NCI-H345 treated with DMSO at 0.1 percent for 48 hours (cell line): ENCODE data around the gene HDAC8.
"Not testable (repeated sequence)": the region's sequence is repeated elsewhere in the genome, so short reads cannot be mapped to it uniquely, and the experiment has no call there.

Experiments
- DNase-seq: peaks from one replicate; lab custom pipeline; 2025; ENCODE audit not compliant: unreplicated experiment; lab: John Stamatoyannopoulos, UW

The HDAC8 gene

GRCh38 chrX:72461766-72462165, 110.9 kb downstream of the HDAC8 start:
- no peak for DNase-seq

GRCh38 chrX:72461288-72461687, 111.4 kb downstream of the HDAC8 start:
- DNase-seq = no peak

GRCh38 chrX:72460715-72461114, 111.9 kb downstream of the HDAC8 start:
- DNase-seq = no peak

- DNase-seq = not testable (repeated sequence)
These were observed 123.6 kb downstream of the HDAC8 start for GRCh38 chrX:72449034-72449433.

- DNase-seq = not testable (repeated sequence)
These were observed 131.9 kb downstream of the HDAC8 start for GRCh38 chrX:72440764-72441163.

- DNase-seq = no peak
These were observed 136.6 kb downstream of the HDAC8 start for GRCh38 chrX:72436010-72436409.

GRCh38 chrX:72430405-72430968, 142.2 kb downstream of the HDAC8 start:
- no peak for DNase-seq

GRCh38 chrX:72421797-72422196, 150.8 kb downstream of the HDAC8 start:
- DNase-seq = no peak

- no peak for DNase-seq
These were observed 162.7 kb downstream of the HDAC8 start for GRCh38 chrX:72409993-72410392.

- DNase-seq = no peak
These were observed 163.8 kb downstream of the HDAC8 start for GRCh38 chrX:72408885-72409284.

GRCh38 chrX:72405136-72405535, 167.5 kb downstream of the HDAC8 start:
- not testable (repeated sequence) for DNase-seq

GRCh38 chrX:72402614-72403013, 170.0 kb downstream of the HDAC8 start:
- DNase-seq = no peak

GRCh38 chrX:72399816-72400215, 172.8 kb downstream of the HDAC8 start:
- no peak for DNase-seq

GRCh38 chrX:72396117-72396516, 176.5 kb downstream of the HDAC8 start:
- no peak for DNase-seq

- DNase-seq = no peak
These were observed 177.4 kb downstream of the HDAC8 start for GRCh38 chrX:72395237-72395636.

GRCh38 chrX:72394518-72395170, 178.0 kb downstream of the HDAC8 start:
- no peak for DNase-seq

GRCh38 chrX:72393836-72394517, 178.7 kb downstream of the HDAC8 start:
- no peak for DNase-seq

- no peak for DNase-seq
These were observed 179.5 kb downstream of the HDAC8 start for GRCh38 chrX:72392816-72393800.

- no peak for DNase-seq
These were observed 180.6 kb downstream of the HDAC8 start for GRCh38 chrX:72392042-72392441.

- no peak for DNase-seq
These were observed 185.4 kb downstream of the HDAC8 start for GRCh38 chrX:72387247-72387646.

GRCh38 chrX:72382202-72382595, 190.4 kb downstream of the HDAC8 start:
- DNase-seq = no peak
